Measurements from ENCODE around the gene AHSG. TPM values are rescaled to one million over a fixed set of nuclear protein-coding genes. Genes with fewer than 3 reads are reported as not detected.

The AHSG gene
- total RNA-seq, 1 donor from 2014 or later: not detected

GRCh38 chr3:186664119-186664495 is 51.2 kb downstream of the AHSG start:
- FAIRE-seq (no peak), DNase-seq (ENCODE audit: low read depth) (no peak)
- TF ChIP-seq CTCF (IDR thresholded peaks at IDR 0.05; ENCODE audit: insufficient read depth, low read length, severe bottlenecking): no peak

GRCh38 chr3:186664506-186664905 is 51.6 kb downstream of the AHSG start:
- FAIRE-seq: no peak
- no peak for DNase-seq (ENCODE audit: low read depth)
- Histone ChIP-seq H3K36me3 (ENCODE audit: control insufficient read depth, insufficient read depth, low read length) (no peaks in the 10 kb centered on the region), H3K27me3 (ENCODE audit: control insufficient read depth, insufficient read depth, low read length) (no peaks in the 10 kb centered on the region), H3K4me3 (ENCODE audit: low read depth, low read length) (no peak overlapping the region)
- no peak for TF ChIP-seq CTCF (IDR thresholded peaks at IDR 0.05; ENCODE audit: insufficient read depth, low read length, severe bottlenecking)

More at GRCh38 chr3:186664119-186664495, 51.2 kb downstream of the AHSG start:
- Histone ChIP-seq H3K27me3 (ENCODE audit: control insufficient read depth, insufficient read depth, low read length) (no peaks in the 10 kb centered on the region), H3K4me3 (ENCODE audit: low read depth, low read length) (no peak overlapping the region), H3K36me3 (ENCODE audit: control insufficient read depth, insufficient read depth, low read length) (no peaks in the 10 kb centered on the region)

- FAIRE-seq: no peak
Measured at GRCh38 chr3:186665625-186666188, 52.8 kb downstream of the AHSG start, which contains the start of gene HRG. Gene HRG (plus strand): TSS chr3:186666014. CDS start chr3:186666032, 18 bp downstream.

GRCh38 chr3:186668426-186668825 is 55.6 kb downstream of the AHSG start:
- Histone ChIP-seq H3K4me3 (ENCODE audit: low read depth, low read length) (no peak overlapping the region), H3K27me3 (ENCODE audit: control insufficient read depth, insufficient read depth, low read length) (no peaks in the 10 kb centered on the region), H3K36me3 (ENCODE audit: control insufficient read depth, insufficient read depth, low read length) (no peaks in the 10 kb centered on the region)
- no peak for TF ChIP-seq CTCF (IDR thresholded peaks at IDR 0.05; ENCODE audit: insufficient read depth, low read length, severe bottlenecking)
- FAIRE-seq (no peak), DNase-seq (ENCODE audit: low read depth) (peak; percentile 53)

More at GRCh38 chr3:186665625-186666188, 52.8 kb downstream of the AHSG start, which contains the start of gene HRG:
- Histone ChIP-seq H3K36me3 (ENCODE audit: control insufficient read depth, insufficient read depth, low read length) (no peaks in the 10 kb centered on the region), H3K27me3 (ENCODE audit: control insufficient read depth, insufficient read depth, low read length) (no peaks in the 10 kb centered on the region), H3K4me3 (ENCODE audit: low read depth, low read length) (no peak within 1 kb of the TSS)
- TF ChIP-seq CTCF (IDR thresholded peaks at IDR 0.05; ENCODE audit: insufficient read depth, low read length, severe bottlenecking): no peak
- DNase-seq (ENCODE audit: low read depth): no peak

- DNase-seq (ENCODE audit: low read depth): peak; percentile 87
- no peak for TF ChIP-seq CTCF (IDR thresholded peaks at IDR 0.05; ENCODE audit: insufficient read depth, low read length, severe bottlenecking)
- H3K4me3 ChIP-seq (ENCODE audit: low read depth, low read length): no peak overlapping the region
Measured at GRCh38 chr3:186669378-186670084, 56.7 kb downstream of the AHSG start.

More at GRCh38 chr3:186669378-186670084, 56.7 kb downstream of the AHSG start:
- no peak for FAIRE-seq
- H3K27me3 ChIP-seq (ENCODE audit: control insufficient read depth, insufficient read depth, low read length): no peaks in the 10 kb centered on the region
- no peaks in the 10 kb centered on the region for H3K36me3 ChIP-seq (ENCODE audit: control insufficient read depth, insufficient read depth, low read length)

Data from bronchial epithelial cell (primary cell).